ENCODE results near the gene ZNF407.
"Not testable (repeated sequence)": the region's sequence is repeated elsewhere in the genome, so short reads cannot be mapped to it uniquely, and the experiment has no call there.

ZNF407 gene

DNA sequence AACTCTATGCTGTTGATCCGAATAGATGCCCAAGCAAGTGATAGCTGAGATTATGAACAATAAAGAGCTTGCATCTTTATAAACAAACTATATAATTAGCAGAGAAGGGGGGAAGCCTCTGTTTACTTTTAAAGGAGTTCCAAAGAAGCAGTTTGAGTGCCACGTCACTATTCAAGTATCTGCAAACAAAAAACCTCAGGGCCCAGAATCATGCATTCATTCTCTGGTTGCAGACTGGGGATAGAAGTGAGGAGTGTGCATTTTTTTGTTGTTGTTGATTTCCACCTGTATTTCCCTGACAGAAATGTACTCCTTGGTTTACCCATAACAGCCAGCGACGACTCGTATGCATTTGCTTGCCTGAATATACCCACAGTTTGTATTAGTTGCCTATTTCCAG lies 347.0 kb downstream of the ZNF407 start:
- no peak for DNase-seq

DNA sequence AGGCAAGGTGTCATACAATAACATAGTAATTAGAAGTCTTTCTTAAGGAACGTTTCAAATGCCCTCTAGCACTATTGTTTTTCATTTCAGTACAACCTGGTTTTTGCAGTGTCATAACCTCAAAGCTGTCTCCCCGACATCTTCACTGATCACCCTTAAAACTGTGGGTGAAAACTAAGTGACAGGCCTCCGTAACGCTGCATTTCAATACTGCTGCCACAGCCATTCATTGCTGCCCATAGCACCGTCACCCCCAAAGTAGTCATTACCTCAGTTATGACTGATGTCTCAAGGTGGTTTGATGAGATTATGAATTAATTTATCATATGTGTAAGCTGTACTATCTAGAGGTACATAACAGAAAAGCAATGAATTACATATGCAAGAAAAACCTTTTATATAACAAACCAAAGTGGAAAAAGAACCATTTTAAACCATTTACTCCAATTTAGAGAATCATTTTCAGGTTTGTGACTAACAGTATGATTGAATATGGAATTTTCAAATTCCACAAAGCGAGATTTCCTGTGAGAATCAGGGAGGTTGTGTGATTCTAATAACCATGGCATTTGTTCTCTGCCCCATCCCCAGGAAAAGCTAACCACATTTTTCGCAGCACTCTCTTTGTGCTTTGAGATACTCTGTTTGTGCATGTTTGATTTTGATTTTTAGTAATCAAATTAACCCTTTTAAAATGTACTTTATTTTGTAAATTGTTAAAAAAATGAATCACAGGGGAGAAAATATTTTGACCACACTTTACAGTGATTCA lies 348.3 kb downstream of the ZNF407 start:
- no peak for DNase-seq

DNA sequence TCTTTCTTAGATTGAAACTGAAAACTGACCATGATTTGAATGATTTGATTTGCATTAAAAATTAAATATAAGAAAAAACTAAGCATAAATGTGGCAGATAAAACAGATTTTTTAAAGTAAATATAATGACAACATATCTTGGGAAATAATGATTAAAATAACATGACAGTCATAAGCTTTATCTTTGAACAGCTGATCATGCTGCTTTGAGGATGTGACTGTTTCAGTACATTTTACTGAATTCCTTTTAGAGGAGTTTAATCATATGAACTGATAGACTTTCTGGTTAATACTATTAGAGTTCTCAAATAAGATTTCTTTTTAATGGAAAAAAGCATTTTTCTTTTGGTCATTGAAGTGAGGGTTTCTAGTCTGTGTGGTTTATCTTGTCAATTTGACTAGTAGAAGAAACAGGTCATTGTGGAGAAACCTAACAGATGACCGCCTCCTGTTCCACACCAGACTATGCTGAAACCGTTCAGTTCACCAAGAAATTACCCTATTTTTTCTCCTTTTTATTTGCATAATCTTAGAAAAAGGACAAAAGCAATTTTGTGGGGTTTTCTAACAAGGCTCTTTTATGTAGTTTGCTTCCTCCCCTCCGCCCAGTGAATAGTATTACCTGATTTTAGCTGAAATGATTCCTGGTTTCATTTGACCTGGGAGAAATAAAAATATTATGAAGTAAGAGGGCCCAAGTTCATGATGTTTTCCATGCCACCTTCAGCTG lies 349.1 kb downstream of the ZNF407 start:
- no peak for DNase-seq

DNA sequence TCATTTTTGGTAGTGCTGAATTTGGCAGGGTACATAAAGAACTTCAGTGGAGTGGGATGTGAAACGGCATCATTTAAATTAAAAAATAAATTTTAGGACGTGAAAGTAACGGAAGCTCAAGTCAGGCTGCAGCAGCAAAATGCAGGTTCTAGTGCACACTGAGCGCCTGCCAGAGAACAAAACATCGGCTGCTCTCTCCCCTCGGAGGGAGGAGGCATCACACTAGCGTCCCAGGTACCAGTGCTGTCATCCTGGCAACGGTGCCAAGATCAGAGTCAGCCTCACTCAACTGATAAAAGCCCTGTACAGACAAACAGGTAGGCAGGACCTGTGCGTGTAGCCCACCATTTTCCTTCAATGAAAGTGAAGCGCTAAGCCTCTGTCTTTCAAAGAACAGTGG lies 349.7 kb downstream of the ZNF407 start:
- DNase-seq, result no peak

DNA sequence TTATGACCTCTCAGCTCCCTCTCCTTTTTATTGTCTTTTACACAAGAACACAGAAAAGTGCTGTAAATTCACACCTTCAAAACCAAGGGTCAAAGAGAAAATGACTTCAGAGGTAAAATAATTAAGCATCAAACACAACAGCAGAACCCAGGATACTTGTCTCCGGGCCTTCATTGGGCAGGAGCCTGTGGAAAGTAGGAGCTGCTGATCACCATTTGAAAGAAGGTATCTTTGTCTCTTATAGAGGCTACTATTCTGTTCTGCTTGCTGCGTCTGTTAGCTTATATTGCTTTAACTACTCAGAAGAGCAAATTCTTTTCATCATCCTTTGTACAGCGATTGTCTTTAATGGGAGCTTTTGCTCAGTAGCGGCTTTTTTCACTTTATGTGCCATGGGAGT lies 350.2 kb downstream of the ZNF407 start:
- DNase-seq, result no peak

DNA sequence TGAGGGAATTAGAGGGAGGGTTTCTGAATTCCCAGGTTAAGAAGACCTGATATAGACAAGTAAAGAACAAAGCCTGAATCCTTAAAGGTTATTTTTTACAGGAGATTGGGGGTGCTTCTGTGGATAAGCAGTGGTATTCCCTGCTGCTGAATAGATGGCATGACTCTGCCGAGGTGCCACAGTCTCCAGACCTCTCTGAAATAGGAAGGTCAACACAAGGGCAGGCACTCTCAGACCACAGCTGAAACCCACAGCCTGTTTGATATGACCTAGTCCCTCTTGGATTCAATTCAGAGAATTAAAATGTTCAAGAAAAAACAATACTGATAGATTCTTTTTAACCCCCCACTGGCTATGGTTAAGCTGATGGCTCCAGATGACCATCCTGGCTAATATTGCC lies 351.9 kb downstream of the ZNF407 start:
- no peak for DNase-seq

DNA sequence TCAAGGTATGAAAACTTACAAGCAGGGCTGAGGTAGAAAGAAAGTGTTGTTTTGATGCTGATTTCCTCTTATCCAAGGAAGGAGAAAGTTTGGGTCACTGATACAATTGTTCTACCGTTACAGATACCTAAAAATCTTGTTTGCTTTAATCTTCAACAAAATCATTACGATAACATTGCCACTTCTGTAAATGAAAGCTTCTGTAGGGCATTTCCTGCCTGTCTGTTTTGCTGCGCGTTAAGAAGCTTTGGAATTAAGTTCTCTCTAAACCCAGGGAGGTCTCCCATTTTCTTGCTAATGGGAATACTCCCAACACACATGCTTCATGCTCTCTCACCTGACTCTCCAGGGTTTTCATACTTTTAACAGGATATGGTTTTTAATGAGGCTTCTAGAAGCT lies 352.8 kb downstream of the ZNF407 start:
- no peak for DNase-seq

DNA sequence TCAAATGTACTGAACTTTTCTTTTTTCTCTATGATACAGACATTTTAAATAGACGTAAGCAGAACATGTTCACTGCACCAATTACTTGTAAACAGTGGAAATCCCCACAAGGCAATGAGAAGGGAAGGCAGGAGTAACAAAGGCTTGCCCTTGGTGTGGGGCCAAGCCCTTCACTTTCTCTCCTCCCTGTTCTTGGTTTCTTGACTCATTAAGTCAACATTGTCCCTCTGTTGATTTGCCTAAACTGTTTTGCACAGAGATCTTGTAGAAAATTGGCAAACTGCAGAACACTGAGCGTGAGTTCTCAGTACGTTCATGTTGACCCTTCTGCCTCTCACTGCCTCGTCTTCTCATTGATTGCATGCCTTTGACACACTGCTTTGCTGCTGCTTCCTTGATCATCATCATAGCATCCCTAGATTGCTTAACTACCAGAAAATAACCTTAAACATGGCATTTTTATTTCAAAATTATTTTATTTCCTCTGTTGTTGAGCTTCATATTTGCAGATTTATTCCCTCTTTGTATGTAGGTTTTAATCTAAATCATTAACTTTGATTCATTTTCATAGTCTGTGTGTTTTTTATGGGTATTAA lies 353.6 kb downstream of the ZNF407 start:
- no peak for DNase-seq

DNA sequence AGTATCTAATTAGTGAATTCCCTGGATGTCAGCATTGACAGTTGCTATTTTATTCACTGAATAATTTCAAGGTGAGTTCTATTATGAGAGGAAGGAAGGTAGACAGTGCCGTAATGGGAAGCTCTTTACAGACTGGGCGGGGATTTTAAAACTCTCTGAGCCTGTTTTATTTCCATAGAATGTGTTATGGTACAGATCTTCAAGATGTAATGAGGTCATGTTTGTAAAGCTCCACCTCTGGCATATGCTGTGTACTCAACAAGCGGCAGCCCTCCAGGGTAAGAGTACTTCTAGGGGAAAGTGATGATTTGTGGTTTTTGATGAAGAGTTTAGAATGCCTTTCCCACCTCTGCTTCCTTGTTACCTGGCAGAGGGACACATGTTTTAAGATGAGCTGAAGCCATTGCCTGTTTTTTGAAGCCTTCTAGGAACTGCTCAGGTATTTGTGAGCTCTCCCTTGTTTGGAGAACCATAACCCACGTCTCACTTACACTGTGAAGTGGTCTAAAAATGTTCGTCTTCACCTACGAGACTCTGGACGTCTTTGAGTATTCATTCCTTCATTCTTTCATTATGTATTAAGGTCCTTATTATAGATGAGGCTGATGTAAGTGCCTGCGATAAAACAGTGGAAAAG lies 360.0 kb downstream of the ZNF407 start:
- DNase-seq, result no peak

DNA sequence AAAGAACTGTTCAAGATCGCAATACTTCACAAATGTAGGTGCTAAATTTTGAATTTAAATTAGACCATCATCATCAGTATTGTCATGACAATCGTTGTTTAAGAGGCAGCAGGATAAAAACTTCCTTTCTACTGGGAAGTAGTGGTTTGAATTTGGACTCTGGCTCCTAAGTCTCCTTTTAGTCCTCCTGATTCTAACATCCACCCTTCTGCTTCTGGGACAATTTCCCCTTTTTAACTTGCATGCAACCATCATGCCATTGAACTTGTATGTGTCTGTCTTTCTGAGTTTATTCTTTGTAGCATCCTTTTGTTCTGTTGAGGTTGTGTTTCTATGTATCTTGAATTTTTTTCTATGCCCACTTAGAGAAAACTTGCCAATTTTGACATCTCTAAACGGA lies 361.5 kb downstream of the ZNF407 start:
- DNase-seq, result no peak

DNA sequence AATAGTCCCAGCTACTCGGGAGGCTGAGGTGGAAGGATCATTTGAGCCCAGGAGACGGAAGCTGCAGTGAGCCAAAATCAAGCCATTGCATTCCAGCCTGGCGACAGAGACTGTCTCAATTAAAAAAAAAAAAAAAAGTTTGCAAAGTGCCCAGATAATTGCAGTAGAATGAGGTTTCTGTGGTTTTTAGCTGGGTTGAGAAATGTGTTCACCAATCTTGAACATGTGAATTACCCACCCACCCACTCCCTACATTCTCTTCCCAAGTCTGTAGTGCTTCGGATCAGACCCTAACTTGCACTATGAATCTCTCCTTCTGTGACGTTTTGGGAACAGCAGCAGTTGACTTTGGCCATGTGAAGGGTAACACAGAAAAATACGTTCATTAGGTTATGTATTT lies 363.9 kb downstream of the ZNF407 start:
- DNase-seq, result no peak

DNA sequence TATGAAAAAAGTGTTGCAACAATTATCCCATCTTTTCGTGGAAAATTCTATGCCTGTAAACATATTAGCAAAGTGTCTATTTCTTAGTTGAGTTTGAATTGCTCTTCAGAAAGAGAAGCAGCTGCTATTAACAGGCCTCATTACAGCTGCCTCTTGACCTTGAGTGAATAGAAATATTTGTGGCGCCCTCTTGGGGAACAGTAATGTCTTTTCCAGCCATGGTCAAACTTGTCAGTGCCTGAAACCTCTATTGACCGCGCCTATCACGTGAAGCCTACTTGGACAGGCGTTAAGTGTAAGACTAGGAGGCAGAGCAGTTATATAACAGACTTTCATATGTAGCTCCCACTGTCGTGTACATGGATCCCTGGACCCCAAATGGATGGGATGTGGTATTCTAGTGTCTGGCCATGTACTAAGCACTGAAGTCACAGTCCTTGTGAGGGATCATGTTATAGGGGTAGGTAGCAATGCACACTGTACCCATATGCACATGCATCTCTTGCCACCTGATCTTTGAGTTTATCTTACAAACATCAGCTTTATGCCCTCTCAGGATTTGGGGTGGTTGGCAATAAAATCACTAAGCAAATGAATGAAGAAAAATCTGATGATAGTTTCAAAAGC lies 366.3 kb downstream of the ZNF407 start:
- DNase-seq, result no peak

DNA sequence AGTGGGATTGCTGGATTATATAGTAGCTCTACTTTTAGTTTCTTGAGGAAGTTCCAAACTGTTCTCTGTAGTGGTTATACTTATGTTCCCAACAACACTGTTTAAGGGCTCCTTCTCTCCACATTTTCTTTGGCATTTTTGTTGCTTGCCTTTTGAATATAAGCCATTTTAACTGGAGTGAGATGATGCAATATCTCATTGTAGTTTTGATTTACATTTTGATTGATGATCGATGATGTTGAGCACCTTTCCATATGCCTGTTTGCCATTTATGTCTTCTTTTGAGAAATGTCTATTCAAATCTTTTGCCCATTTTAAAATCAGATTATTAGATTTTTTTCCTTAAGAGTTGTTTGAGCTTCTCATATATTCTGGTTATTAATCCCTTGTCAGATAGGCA lies 368.0 kb downstream of the ZNF407 start:
- no peak for DNase-seq

DNA sequence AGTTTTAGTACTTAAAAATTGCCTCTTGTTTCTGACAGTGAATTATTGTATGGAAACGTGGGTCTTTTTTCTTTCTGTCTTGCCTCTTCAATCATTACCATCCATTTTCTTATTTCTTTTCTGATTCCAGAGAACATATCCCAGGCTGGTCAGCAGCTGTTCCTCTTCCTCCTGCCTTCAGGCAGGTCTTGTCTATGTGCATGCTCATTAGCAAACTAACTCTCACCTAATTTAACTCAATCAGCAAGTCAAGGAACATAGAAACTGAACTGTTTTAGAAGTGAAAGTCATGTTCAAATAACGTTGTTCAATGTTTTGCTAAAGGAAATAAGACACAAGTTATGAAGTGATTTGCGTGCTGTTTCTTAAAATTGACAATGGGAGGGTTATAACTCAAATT lies 369.8 kb downstream of the ZNF407 start:
- no peak for DNase-seq

DNA sequence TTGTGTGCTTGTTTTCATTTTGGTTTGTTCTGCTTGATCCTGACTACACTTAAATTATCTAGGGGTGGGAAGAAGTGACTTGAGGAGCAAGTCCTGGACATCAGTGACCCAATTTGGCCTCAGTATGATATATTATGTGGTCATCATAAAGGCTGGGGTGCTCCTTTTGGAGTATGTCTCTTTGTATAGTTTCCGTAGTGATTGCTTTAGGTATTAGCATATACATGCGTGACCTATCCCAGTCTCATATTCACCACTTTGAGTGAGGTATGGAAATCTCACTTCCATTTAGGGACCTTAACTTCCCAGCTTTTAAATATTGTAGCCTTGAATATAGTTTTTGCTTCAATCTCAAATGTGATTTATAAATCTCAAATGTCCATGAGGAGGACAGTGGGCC lies 370.3 kb downstream of the ZNF407 start:
- DNase-seq, result no peak

DNA sequence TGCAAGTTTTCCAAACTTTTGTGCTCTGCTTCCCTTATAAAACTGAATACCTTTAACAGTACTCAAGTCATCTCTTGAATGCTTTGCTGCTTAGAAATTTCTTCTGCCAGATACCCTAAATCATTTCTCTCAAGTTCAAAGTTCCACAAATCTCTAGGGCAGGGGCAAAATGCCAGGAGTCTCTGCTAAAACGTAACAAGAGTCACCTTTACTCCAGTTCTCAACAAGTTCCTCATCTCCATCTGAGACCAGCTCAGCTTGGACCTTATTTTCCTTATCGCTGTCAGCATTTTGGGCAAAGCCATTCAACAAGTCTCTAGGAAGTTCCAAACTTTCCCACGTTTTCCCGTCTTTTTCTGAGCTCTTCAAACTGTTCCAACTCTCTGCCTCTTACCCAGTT lies 373.7 kb downstream of the ZNF407 start:
- not testable (repeated sequence) for DNase-seq

DNA sequence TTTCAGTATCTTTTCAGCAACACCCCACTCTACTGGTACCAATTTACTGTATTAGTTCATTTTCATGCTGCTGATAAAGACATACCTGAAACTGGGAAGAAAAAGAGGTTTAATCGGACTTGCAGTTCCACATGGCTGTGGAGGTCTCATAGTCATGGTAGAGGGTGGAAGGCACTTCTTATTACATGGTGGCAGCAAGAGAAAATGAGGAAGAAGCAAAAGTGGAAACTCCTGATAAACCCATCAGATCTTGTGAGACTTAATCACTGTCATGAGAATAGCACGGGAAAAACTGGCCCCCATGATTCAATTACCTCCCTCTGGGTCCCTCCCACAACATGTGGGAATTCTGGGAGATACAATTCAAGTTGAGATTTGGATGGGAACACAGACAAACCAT lies 374.1 kb downstream of the ZNF407 start:
- DNase-seq, result not testable (repeated sequence)

DNA sequence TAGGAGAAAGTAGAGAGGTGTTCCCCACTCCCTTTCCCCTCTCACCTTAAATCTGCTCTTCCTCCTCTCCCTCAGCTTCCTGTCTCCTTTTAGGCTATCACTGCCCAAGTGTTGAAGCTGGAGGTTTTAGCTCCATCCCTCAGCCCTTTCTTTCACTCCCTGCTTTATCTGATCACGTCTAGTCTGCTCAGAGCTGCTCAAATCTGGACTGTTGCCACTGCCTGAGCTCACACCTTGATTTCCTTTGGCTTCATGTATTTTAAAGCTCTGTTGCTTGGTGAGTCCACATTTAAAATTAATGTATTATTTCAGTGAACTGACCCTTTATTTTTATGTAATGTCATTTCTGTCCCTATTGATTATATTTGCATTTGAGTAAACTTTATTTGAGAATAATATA lies 374.7 kb downstream of the ZNF407 start:
- no peak for DNase-seq

DNA sequence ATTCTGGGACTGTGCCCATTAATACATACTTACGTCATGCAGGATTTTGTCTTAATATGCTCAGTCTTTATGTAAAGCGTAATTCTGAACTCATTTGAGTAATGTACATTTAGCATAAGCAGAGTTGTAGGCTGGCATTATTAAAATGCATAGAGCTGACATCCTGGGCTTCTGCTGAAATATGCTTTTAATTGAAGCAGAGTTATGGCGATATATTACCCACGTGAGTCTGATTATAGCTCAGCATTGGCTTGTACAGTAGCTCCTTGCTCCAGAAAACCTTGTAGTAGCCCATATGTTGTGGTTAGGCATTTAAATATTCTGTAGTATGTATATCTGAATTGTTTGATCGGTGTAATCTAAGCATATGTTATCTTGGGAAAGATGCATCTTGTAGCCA lies 377.3 kb downstream of the ZNF407 start:
- no peak for DNase-seq

DNA sequence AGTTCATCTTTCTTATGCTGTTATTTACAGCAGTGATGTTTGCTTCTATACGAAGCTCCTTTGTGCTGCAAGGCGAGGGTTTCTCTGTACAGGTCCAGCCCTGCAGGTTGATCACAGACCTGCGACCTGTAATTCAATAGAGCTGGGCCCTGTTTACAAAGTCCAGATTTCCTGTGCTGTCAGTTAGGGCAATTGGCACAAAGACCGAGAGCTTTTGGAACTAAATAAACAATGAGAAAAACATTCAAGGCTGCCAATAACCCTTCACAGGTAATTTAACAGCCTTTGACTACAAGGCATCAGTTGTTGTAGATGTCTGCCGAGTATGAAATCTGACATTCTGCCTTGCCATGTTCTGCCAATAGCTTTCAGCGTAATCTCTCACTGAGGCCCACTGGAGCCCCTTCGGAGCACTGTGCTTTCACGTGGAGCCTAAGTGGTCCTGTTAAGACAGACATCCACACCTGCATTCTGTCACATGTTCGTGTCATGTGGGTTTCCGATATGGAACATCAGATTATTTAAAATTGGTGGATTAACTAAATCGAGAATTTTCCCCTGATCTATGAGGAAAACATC lies 378.8 kb downstream of the ZNF407 start:
- no peak for DNase-seq

DNA sequence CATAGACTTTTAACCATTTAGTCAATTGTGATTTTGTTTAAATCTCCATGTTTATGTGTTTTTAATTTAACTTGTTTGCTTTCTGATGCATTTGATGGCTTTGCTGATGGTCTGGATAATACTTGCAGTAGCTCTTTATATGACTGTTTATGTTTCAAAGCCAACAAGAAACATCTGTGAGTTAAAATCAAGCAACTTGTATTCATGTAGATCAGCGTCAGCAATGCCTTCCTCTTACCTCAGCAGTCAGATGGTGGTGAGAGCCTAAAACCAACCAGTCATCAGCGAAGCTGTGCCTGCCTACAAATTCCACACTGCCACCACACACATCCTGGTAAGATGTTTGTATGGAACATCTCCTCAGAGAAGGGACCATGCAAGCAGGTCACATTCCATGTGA lies 379.4 kb downstream of the ZNF407 start:
- DNase-seq, result no peak

DNA sequence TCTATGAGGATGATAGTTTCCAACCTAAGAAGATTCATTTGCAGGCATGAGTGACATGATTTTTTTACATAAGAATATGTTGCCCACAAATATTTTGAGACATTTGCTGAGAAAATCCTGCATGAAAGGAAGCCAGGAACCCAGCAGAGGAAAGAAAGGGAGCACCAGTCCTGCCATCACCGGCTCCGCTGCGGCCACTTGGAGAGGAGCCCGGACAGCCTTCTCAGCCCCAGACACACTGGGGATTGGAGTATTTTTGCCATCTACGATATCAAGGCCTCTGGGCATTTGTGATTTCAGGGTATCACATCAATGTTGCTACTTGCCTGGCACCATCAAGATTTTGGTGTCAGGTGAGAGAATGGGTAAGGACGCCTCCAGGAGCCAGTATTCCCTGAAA lies 383.0 kb downstream of the ZNF407 start:
- DNase-seq, result no peak

DNA sequence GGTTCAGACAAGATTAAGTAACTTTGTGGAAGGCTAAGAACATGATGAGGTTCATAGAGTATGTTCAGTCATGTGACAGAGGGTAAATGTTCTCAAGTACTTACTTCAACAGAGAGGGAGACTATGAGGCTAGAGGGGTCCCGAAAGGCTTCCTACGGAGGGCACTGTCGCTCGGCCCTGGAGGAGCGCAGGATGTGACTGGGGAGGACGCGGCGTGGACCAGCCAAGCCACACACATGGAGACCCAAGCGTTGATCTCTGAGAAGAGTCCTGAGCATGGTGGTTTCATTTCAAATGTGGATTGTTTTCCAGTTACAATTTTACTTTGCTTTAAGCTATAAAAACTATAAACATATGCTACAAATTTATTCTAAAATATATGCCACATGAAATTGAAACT lies 383.8 kb downstream of the ZNF407 start:
- DNase-seq, result no peak

Measured in activated naive CD4-positive, alpha-beta T cell treated with anti-CD3 and anti-CD28 coated beads, Interleukin-2, amount 50 U/mL, for 16 hours (primary cell).